ENCODE measurements around the gene KCNQ1. TPM values are rescaled to one million over a fixed set of nuclear protein-coding genes. Genes with fewer than 3 reads are reported as not detected.

The KCNQ1 gene
- total and polyA plus RNA-seq, 7 donors: 1.1 to 25.2 (median 3.8) TPM

- Histone ChIP-seq H3K36me3 (no peaks in the 10 kb centered on the region), H3K27ac (no peak overlapping the region), H3K4me1 (peaks cover 0 to 16% (median 9%) of the 10 kb centered on the region in 4 donors), H3K27me3 (peaks cover 14 to 42% (median 14%) of the 10 kb centered on the region in 3 donors), H3K4me3 (peak overlapping the region in 2 of 4 donors; percentile 21 to 43), H3K9me3 (no peaks in the 10 kb centered on the region)
- TF ChIP-seq POLR2AphosphoS5 (IDR thresholded peaks at IDR 0.05) (no peak), POLR2A (IDR thresholded peaks at IDR 0.05) (no peak), CTCF (IDR thresholded peaks at IDR 0.05) (no peak), EP300 (IDR thresholded peaks at IDR 0.05) (no peak)
- intact Hi-C loops (cut with DNase I): no loop called here
- DNase-seq: no peak
- 44 to 77% methylated on average over 13 of the region's 13 CpGs for WGBS, 2 donors
Observed at GRCh38 chr11:2863276-2863618, 418.4 kb downstream of the KCNQ1 start.

- Histone ChIP-seq H3K4me1 (peaks cover 0 to 16% (median 9%) of the 10 kb centered on the region in 4 donors), H3K9me3 (no peaks in the 10 kb centered on the region), H3K4me3 (no peak overlapping the region), H3K36me3 (no peaks in the 10 kb centered on the region), H3K27me3 (peaks cover 24 to 56% (median 27%) of the 10 kb centered on the region in 3 donors), H3K27ac (no peak overlapping the region)
- DNase-seq: no peak
- WGBS, 2 donors: 81 to 83% methylated on average over 10 of the region's 10 CpGs
- intact Hi-C loops (cut with DNase I): no loop called here
- no peak for TF ChIP-seq EP300 (IDR thresholded peaks at IDR 0.05)
- TF ChIP-seq POLR2A (IDR thresholded peaks at IDR 0.05): no peak
- TF ChIP-seq CTCF (IDR thresholded peaks at IDR 0.05): no peak
- TF ChIP-seq POLR2AphosphoS5 (IDR thresholded peaks at IDR 0.05): no peak
Observed at GRCh38 chr11:2864901-2865300, 420.1 kb downstream of the KCNQ1 start.

GRCh38 chr11:2865922-2866577 is 421.2 kb downstream of the KCNQ1 start:
- H3K4me1 ChIP-seq: peaks cover 0 to 16% (median 9%) of the 10 kb centered on the region in 4 donors
- intact Hi-C loops (cut with DNase I): no loop called here
- no peaks in the 10 kb centered on the region for H3K9me3 ChIP-seq
- no peak overlapping the region for H3K27ac ChIP-seq
- peaks cover 30 to 68% (median 39%) of the 10 kb centered on the region in 3 donors for H3K27me3 ChIP-seq
- TF ChIP-seq POLR2AphosphoS5 (IDR thresholded peaks at IDR 0.05) (no peak), EP300 (IDR thresholded peaks at IDR 0.05) (no peak), CTCF (IDR thresholded peaks at IDR 0.05) (no peak), POLR2A (IDR thresholded peaks at IDR 0.05) (no peak)
- no peak overlapping the region for H3K4me3 ChIP-seq
- 91 to 92% methylated on average over 11 of the region's 11 CpGs for WGBS, 2 donors
- no peak for DNase-seq
- no peaks in the 10 kb centered on the region for H3K36me3 ChIP-seq

GRCh38 chr11:2867142-2867541 is 422.3 kb downstream of the KCNQ1 start:
- peaks cover 0 to 15% (median 8%) of the 10 kb centered on the region in 4 donors for H3K4me1 ChIP-seq
- H3K9me3 ChIP-seq: no peaks in the 10 kb centered on the region
- H3K27ac ChIP-seq: no peak overlapping the region
- DNase-seq: no peak
- no peak overlapping the region for H3K4me3 ChIP-seq
- no peaks in the 10 kb centered on the region for H3K36me3 ChIP-seq
- H3K27me3 ChIP-seq: peaks cover 29 to 68% (median 42%) of the 10 kb centered on the region in 3 donors
- TF ChIP-seq CTCF (IDR thresholded peaks at IDR 0.05) (no peak), POLR2AphosphoS5 (IDR thresholded peaks at IDR 0.05) (no peak), POLR2A (IDR thresholded peaks at IDR 0.05) (no peak), EP300 (IDR thresholded peaks at IDR 0.05) (no peak)
- 93 to 94% methylated on average over 5 of the region's 5 CpGs for WGBS, 2 donors
- intact Hi-C loops (cut with DNase I): no loop called here

Measured in sigmoid colon (tissue), 7 donors.